ENCODE measurements around the gene PMFBP1. TPM values are rescaled to one million over a fixed set of nuclear protein-coding genes. Genes with fewer than 3 reads are reported as not detected.

PMFBP1 gene
- total and polyA plus RNA-seq, 2 donors (not counting 1 experiment from before 2014, with no cell fraction given), result 1.2 to 9.5 TPM

- Histone ChIP-seq H3K27ac (ENCODE audit: low read length in 2 of 2) (no peak overlapping the region), H4K20me1 (ENCODE audit: control insufficient read depth, insufficient read depth, low read length, poor library complexity, severe bottlenecking) (no peaks in the 10 kb centered on the region), H3K79me2 (ENCODE audit: control insufficient read depth, insufficient read depth, low read length) (no peaks in the 10 kb centered on the region), H3K9me3 (ENCODE audit: control extremely low read depth in 1 of 3, control insufficient read depth in 2 of 3, insufficient read depth in 1 of 3, low read length in 2 of 3) (no peaks in the 10 kb centered on the region), H3K36me3 (replicated peaks in 1 of 2; ENCODE audit: control extremely low read depth in 1 of 2, control insufficient read depth in 1 of 2, extremely low read depth in 1 of 2, insufficient read depth in 2 of 2, low read length in 1 of 2) (no peaks in the 10 kb centered on the region), H2AFZ (ENCODE audit: insufficient read depth, low read depth, low read length, poor library complexity, severe bottlenecking) (no peak overlapping the region), H3K9ac (ENCODE audit: low read length) (no peak overlapping the region), H3K4me1 (ENCODE audit: control insufficient read depth in 2 of 2, insufficient read depth in 2 of 2, low read length in 2 of 2) (peaks cover 0 to 6% of the 10 kb centered on the region in 2 donors), H3K27me3 (replicated peaks in 1 of 4; ENCODE audit: control extremely low read depth in 1 of 4, control insufficient read depth in 3 of 4, insufficient read depth in 4 of 4, low read length in 3 of 4) (no peaks in the 10 kb centered on the region), H3K4me2 (replicated peaks; ENCODE audit: low read depth, low read length, poor library complexity, severe bottlenecking) (no peak overlapping the region), H3K4me3 (ENCODE audit: control extremely low read depth in 1 of 5, extremely low read depth in 1 of 5, insufficient read depth in 1 of 5, low read depth in 2 of 5, low read length in 4 of 5) (no peak overlapping the region)
- CTCF ChIA-PET, result interaction anchor here (0.9 to 4.7 kb wide), 2 partner anchors 13 to 344 kb away, joined by 4 to 47 read pairs; no protein-coding TSS in a partner anchor
- DNase-seq, result no peak
- TF ChIP-seq EZH2 (IDR thresholded peaks at IDR 0.05; ENCODE audit: borderline replicate concordance, insufficient read depth, low read depth, low read length, poor library complexity, severe bottlenecking) (no peak), CTCF (IDR thresholded peaks at IDR 0.05) (no peak)
- Mint-ChIP-seq H3K27me3 (no peaks in the 10 kb centered on the region), H3K27ac (no peak overlapping the region), H3K4me3 (no peak overlapping the region), H3K9me3 (ENCODE audit: insufficient read depth) (no peaks in the 10 kb centered on the region), H3K4me1 (no peaks in the 10 kb centered on the region)
- intact Hi-C loops (cut with micrococcal nuclease), result no loop called here
- no CpG with 5 or more reads among the region's 2 CpGs for WGBS (ENCODE audit: insufficient coverage)
- POLR2A ChIA-PET, result no interaction called here
- no peak for ATAC-seq (ENCODE audit: low read depth)
Measured at GRCh38 chr16:72122308-72122707, 49.6 kb downstream of the PMFBP1 start.

- Histone ChIP-seq H3K4me3 (ENCODE audit: control extremely low read depth in 1 of 5, extremely low read depth in 1 of 5, insufficient read depth in 1 of 5, low read depth in 2 of 5, low read length in 4 of 5) (no peak overlapping the region), H3K79me2 (ENCODE audit: control insufficient read depth, insufficient read depth, low read length) (no peaks in the 10 kb centered on the region), H3K9ac (ENCODE audit: low read length) (no peak overlapping the region), H3K4me1 (ENCODE audit: control insufficient read depth in 2 of 2, insufficient read depth in 2 of 2, low read length in 2 of 2) (peaks cover 0 to 4% of the 10 kb centered on the region in 2 donors), H2AFZ (ENCODE audit: insufficient read depth, low read depth, low read length, poor library complexity, severe bottlenecking) (no peak overlapping the region), H3K4me2 (replicated peaks; ENCODE audit: low read depth, low read length, poor library complexity, severe bottlenecking) (no peak overlapping the region), H4K20me1 (ENCODE audit: control insufficient read depth, insufficient read depth, low read length, poor library complexity, severe bottlenecking) (no peaks in the 10 kb centered on the region), H3K27me3 (replicated peaks in 1 of 4; ENCODE audit: control extremely low read depth in 1 of 4, control insufficient read depth in 3 of 4, insufficient read depth in 4 of 4, low read length in 3 of 4) (no peaks in the 10 kb centered on the region), H3K27ac (ENCODE audit: low read length in 2 of 2) (no peak overlapping the region), H3K36me3 (replicated peaks in 1 of 2; ENCODE audit: control extremely low read depth in 1 of 2, control insufficient read depth in 1 of 2, extremely low read depth in 1 of 2, insufficient read depth in 2 of 2, low read length in 1 of 2) (no peaks in the 10 kb centered on the region), H3K9me3 (ENCODE audit: control extremely low read depth in 1 of 3, control insufficient read depth in 2 of 3, insufficient read depth in 1 of 3, low read length in 2 of 3) (no peaks in the 10 kb centered on the region)
- intact Hi-C loops (cut with micrococcal nuclease), result no loop called here
- no peak for ATAC-seq (ENCODE audit: low read depth)
- WGBS (ENCODE audit: insufficient coverage), result 95% methylated on average over 5 of the region's 5 CpGs
- Mint-ChIP-seq H3K4me3 (no peak overlapping the region), H3K9me3 (ENCODE audit: insufficient read depth) (peaks cover 2% of the 10 kb centered on the region), H3K27me3 (no peaks in the 10 kb centered on the region), H3K27ac (no peak overlapping the region), H3K4me1 (no peaks in the 10 kb centered on the region)
- POLR2A ChIA-PET, result no interaction called here
- DNase-seq, result no peak
- TF ChIP-seq EZH2 (IDR thresholded peaks at IDR 0.05; ENCODE audit: borderline replicate concordance, insufficient read depth, low read depth, low read length, poor library complexity, severe bottlenecking), result no peak
- no peak for TF ChIP-seq CTCF (IDR thresholded peaks at IDR 0.05)
- CTCF ChIA-PET, result no interaction called here
Measured at GRCh38 chr16:72120026-72120425, 51.9 kb downstream of the PMFBP1 start.
